Ectodermal cell (in vitro differentiated cells): ENCODE measurements around the gene NUP43.

ENCODE experiments used
- H3K27ac ChIP-seq: 2 replicates; pipeline ENCODE4 v1.7.0; 2013; ENCODE audit warnings: mild to moderate bottlenecking, low read depth, low read length; ENCODE audit not compliant: insufficient read depth, poor library complexity, severe bottlenecking
- H3K27me3 ChIP-seq: 2 replicates; pipeline ENCODE4 v1.7.0; 2013; ENCODE audit warnings: mild to moderate bottlenecking, low read length; ENCODE audit not compliant: insufficient read depth, control insufficient read depth, poor library complexity, severe bottlenecking
- H3K36me3 ChIP-seq: one replicate; pipeline ENCODE4 v1.7.0; 2013; ENCODE audit warnings: low read length; ENCODE audit not compliant: control insufficient read depth, insufficient read depth
- H3K4me1 ChIP-seq: one replicate; pipeline ENCODE4 v1.7.0; 2013; ENCODE audit warnings: low read length; ENCODE audit not compliant: control insufficient read depth, insufficient read depth
- H3K4me3 ChIP-seq: 2 replicates; pipeline ENCODE4 v1.7.0; 2013; ENCODE audit warnings: low read depth, low read length, control low read depth; ENCODE audit not compliant: insufficient read depth
- H3K9me3 ChIP-seq: 2 replicates; pipeline ENCODE4 v1.7.0; 2013; ENCODE audit warnings: mild to moderate bottlenecking, low read length, moderate library complexity; ENCODE audit not compliant: control insufficient read depth
- WGBS, 2 experiments: methylation state at CpG; one replicate each; pipeline ENCODE4 v1.1.7; 2013; ENCODE audit warnings: missing lambda C conversion rate in 2 of 2; 5-methylcytosine and 5-hydroxymethylcytosine counted together

Gene NUP43

DNA sequence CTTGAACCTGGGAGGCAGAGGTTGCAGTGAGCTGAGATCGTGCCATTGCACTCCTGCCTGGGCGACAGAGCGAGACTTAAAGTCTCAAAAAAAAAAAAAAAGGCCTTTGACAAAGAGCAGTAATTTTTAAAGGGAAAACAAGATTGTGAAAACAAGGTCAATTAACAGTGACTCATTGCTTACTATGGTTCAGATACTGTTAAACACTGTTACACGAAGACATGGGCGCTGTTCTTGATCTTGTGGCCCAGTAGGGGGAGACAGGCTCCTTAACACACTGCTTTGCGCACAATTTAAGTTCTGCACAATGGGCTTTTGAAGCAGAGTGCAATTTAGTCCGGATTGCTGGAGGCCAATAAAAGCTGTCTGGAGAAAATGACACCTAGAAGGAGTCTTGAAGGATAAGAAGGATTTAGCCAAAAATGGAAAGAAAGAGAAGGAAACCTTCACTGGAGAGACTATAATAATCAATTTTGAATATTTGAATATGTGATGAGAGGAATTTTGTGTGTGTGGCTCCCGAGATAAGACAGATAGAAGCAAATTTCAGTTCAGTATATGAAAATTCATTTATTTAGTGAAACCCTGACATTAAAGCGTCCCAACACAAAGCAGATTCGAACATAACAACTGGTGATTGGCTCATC is 22.4 kb downstream of the NUP43 start:
- Histone ChIP-seq H3K27ac (no peak overlapping the region), H3K9me3 (no peaks in the 10 kb centered on the region), H3K4me3 (no peak overlapping the region), H3K27me3 (no peaks in the 10 kb centered on the region), H3K4me1 (no peaks in the 10 kb centered on the region), H3K36me3 (peaks cover 16% of the 10 kb centered on the region)
- WGBS, 2 experiments = 91 to 93% methylated on average over 10 of the region's 10 CpGs

DNA sequence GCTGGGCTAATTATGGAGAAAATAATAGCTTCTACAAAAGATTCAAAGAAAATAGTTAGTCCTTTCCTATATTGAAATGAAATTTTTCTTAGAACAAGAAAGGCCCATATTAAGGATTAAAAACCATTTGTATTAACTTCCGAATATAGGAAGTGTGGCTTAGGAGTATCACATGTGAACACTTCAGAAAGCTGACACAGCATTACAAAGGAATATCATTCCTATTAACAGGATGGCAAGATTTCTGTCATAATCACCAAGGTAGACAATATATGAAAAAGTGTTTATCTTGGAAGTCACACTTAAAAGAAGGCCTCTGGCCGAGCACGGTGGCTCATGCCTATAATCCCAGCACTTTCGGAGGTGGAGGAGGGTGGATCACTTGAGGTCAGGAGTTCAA is 23.1 kb downstream of the NUP43 start:
- Histone ChIP-seq H3K4me3 (no peak overlapping the region), H3K36me3 (peaks cover 10% of the 10 kb centered on the region), H3K27me3 (no peaks in the 10 kb centered on the region), H3K4me1 (peaks cover 5% of the 10 kb centered on the region), H3K27ac (no peak overlapping the region), H3K9me3 (no peaks in the 10 kb centered on the region)
- WGBS, 2 experiments = 92 to 96% methylated on average over 4 of the region's 4 CpGs

DNA sequence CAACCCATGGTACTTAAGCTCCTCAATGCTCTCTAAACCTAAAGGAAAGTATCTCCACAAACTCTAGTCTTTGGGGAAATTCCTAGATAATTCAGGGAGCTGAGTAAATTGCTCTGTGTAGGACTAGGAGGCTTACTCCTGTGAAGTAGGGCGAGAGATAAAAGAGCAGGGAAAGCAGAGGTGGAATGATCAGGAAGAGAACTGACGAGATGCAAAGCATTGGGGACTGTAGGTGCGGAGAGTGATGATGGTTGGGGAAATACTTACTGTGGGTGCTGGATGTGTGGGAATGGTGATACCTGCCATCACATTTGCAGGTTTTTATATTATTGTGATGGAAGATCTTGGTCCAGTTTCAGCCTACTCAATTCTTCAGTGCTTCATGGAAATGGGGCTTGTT is 26.8 kb downstream of the NUP43 start:
- Histone ChIP-seq H3K36me3 (no peaks in the 10 kb centered on the region), H3K27ac (no peak overlapping the region), H3K27me3 (no peaks in the 10 kb centered on the region), H3K9me3 (no peaks in the 10 kb centered on the region), H3K4me3 (no peak overlapping the region), H3K4me1 (peaks cover 10% of the 10 kb centered on the region)
- WGBS, 2 experiments = 95 to 96% methylated on average over 3 of the region's 3 CpGs

DNA sequence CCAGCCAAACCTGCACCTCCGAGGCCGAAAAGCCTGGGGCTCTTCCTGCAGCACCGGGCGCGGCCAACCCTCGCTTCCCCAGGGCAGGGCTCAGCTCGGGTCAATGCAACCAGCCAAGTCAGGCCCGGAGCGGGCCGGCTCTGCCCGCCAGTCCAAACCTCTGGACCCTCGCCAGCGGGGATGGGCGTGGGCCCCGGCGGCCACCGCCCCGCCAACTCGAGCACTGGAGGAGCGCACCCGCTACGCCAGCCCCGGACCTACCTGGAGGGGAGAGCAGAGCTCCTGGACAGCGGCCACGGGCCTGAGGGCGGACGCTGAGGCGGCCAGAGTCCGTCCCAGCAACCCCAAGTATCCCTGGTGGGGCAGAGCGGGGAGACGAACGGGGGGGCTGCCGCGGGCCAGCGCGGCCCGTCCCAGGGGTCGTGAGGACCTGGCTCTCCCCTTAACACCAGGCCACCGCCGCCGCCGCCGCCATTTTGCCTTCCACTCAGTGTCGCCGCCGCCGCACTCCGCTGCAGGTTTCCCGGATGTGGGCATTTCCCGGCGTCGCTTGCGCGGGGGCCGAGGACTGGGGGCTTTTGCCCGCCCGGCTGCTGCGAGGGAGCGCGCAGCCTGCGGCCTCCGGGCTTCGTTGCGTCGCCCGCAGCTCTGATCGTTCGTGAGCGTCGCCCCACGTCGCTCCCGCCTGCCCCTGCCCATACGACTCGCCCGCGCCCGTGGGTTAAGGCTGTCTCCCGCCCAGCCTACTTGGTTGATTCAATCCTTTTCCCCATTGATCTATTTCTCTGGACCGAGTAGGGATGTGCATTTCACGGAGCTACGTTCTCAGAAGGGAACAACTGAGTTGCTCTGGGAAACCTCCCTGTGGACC is 28.5 kb downstream of the NUP43 start, which contains the start of gene LATS1:
Gene LATS1, minus strand, starts transcription at position 514 of the 871 bp plus-strand sequence. CDS start 15,975 bp downstream, outside the sequence.
- H3K36me3 ChIP-seq = no peaks in the 10 kb centered on the region
- peak within 1 kb of the TSS; percentile 96 for H3K4me3 ChIP-seq
- peak within 1 kb of the TSS; percentile 99 for H3K27ac ChIP-seq
- no peaks in the 10 kb centered on the region for H3K9me3 ChIP-seq
- peaks cover 10% of the 10 kb centered on the region for H3K4me1 ChIP-seq
- H3K27me3 ChIP-seq = no peaks in the 10 kb centered on the region
- 0% methylated on average over 82 of the region's 82 CpGs for WGBS, 2 experiments

DNA sequence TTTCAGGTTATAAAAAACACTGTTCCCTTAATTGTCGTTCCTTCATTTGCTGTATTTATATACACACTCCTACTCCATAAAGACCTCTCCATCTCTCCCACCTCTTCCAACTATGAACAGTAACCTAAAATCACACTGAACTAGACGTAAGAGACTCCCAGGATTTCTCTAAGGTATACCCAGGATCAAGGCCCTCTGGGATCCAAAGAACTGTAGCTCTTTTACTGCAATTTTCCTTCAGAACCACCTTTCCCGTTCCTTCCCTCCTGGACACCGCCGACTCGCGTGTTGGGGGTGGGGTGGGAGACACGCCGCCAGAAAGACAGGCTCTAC is 29.1 kb downstream of the NUP43 start:
- Histone ChIP-seq H3K36me3 (no peaks in the 10 kb centered on the region), H3K4me3 (peak overlapping the region; percentile 96), H3K9me3 (no peaks in the 10 kb centered on the region), H3K27me3 (no peaks in the 10 kb centered on the region), H3K27ac (peak overlapping the region; percentile 99), H3K4me1 (peaks cover 10% of the 10 kb centered on the region)
- WGBS, 2 experiments = 0 to 1% methylated on average over 9 of the region's 9 CpGs

DNA sequence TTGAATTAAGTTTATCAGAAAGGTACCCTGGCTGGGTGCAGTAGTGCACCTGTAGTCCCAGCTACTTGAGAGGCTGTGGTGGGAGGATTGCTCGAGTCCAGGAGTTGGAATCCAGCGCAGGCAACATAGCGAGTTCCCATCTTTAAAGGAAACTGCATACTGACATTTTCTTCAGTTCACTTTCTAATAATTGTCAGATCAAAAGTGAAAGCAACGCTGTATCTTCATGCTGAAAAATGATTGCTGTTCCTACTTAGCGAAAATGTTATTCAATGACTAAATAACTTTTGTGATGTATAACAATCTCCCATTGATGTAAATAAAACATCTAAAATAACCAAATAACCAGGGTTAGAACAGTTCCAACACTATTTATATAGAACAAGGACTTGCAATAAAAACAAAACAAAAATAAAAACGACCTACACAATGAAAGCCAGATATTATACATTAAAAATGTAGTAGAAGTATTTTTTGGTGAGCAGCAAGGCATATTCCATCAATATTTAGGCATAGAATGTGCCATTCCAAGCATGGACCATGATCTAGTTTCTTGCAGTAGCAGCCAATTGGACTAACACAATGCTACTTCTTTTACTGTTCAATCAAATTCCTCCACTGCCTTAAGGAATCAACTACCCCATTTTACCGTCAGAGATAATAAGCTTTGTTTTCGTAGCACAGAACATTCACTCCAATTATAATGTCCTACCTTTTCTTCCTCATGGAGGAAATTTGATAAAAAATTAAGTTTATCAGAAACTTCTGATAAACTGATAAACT is 30.0 kb downstream of the NUP43 start:
- peaks cover 10% of the 10 kb centered on the region for H3K4me1 ChIP-seq
- no peaks in the 10 kb centered on the region for H3K27me3 ChIP-seq
- peak overlapping the region; percentile 96 for H3K4me3 ChIP-seq
- no peaks in the 10 kb centered on the region for H3K36me3 ChIP-seq
- no peak overlapping the region for H3K27ac ChIP-seq
- H3K9me3 ChIP-seq = no peaks in the 10 kb centered on the region
- 67 to 80% methylated on average over 6 of the region's 8 CpGs for WGBS, 2 experiments

DNA sequence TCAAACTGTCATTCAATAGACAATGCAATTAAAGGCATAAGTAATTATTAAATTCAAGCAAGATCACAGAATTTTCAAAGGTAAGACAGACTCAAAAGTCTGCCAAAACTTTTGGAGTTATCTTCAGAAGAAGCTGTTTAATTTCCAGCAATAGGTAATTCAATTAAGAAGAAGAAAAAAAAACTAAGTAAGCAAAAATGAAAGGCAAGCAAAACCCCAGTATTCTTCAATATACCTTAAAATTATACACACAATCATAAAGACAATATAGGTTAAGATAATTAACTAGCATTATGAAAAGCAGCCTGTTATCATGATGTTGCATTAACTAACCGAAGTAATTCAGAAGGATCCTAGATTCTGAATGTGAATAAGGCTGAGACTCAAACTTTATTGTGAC is 31.9 kb downstream of the NUP43 start:
- 100% methylated on average over 1 of the region's 1 CpG for WGBS, 2 experiments
- Histone ChIP-seq H3K4me1 (peaks cover 10% of the 10 kb centered on the region), H3K27ac (no peak overlapping the region), H3K36me3 (no peaks in the 10 kb centered on the region), H3K27me3 (no peaks in the 10 kb centered on the region), H3K9me3 (no peaks in the 10 kb centered on the region), H3K4me3 (no peak overlapping the region)

DNA sequence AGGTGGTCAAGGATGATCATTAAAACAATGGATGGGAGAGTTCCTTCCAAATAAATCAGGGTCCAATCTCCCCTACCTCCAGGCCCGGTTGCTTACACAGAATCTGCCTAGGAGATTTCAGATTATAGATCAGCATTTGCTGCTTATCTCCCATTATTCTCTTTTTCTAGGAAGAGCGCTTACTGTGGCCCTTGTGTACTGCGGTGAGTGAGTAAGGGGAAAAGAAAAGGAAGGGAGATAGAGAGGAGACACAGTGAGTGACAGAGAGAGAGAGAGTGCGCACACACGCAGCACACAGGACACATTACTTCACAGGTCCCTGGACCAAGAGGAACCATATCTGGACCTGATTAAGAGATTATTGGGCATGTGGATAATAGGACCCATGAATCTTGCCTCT is 34.6 kb downstream of the NUP43 start:
- Histone ChIP-seq H3K4me3 (no peak overlapping the region), H3K27ac (no peak overlapping the region), H3K36me3 (no peaks in the 10 kb centered on the region), H3K9me3 (no peaks in the 10 kb centered on the region), H3K4me1 (peaks cover 3% of the 10 kb centered on the region), H3K27me3 (no peaks in the 10 kb centered on the region)
- WGBS, 2 experiments = 97 to 100% methylated on average over 3 to 5 of the region's 5 CpGs

DNA sequence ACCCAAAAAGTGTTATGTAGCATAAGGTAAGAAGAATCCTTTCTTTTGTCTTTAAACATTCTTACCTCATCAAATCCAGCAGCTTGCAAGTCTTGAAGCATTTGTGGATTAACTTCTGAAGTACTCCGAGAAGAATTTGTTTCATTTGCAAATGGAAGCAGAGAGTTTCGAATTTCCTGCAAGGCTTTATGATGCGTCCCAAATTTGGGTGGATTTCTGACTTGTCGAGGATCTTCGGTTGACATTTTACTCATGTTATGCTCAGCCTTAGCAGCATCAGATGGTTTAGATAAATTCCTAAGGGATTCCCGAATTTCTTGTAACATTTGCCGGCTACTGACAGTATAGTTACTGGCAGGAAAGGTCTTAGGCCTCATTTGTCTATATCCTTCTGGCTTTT is 44.6 kb downstream of the NUP43 start:
- no peaks in the 10 kb centered on the region for H3K9me3 ChIP-seq
- no peaks in the 10 kb centered on the region for H3K27me3 ChIP-seq
- H3K4me3 ChIP-seq = no peak overlapping the region
- 36 to 37% methylated on average over 7 of the region's 7 CpGs for WGBS, 2 experiments
- no peak overlapping the region for H3K27ac ChIP-seq
- H3K4me1 ChIP-seq = no peaks in the 10 kb centered on the region
- H3K36me3 ChIP-seq = peaks cover 4% of the 10 kb centered on the region

DNA sequence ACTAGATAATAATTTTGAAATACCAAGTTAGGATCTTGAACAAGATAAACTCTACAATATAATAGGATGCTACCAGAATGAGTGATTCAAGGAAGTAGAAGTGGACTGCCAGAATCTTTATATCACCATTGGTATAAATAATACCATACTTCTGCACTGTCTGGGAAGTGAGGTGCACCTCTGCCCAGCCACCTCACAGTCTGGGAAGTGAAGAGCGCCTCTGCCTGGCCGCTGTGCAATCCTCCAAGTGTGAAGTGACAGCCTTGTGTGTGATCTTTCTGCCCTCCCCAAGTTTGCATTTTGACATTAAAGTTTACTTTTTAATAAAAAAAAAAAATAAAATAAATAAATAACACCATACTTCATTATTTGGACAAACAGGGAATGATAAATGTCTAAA is 47.2 kb downstream of the NUP43 start:
- H3K4me3 ChIP-seq = no peak overlapping the region
- no peak overlapping the region for H3K27ac ChIP-seq
- H3K9me3 ChIP-seq = no peaks in the 10 kb centered on the region
- WGBS, 2 experiments = 97 to 100% methylated on average over 2 of the region's 2 CpGs
- no peaks in the 10 kb centered on the region for H3K4me1 ChIP-seq
- peaks cover 8% of the 10 kb centered on the region for H3K36me3 ChIP-seq
- no peaks in the 10 kb centered on the region for H3K27me3 ChIP-seq
